ENCODE results near the gene SFTPD. TPM values are rescaled to one million over a fixed set of nuclear protein-coding genes. Genes with fewer than 3 reads are reported as not detected.
"Not testable (repeated sequence)": the region's sequence is repeated elsewhere in the genome, so short reads cannot be mapped to it uniquely, and the experiment has no call there.

SFTPD gene
- total and polyA plus RNA-seq, 3 experiments from 2014 or later = not detected

DNA sequence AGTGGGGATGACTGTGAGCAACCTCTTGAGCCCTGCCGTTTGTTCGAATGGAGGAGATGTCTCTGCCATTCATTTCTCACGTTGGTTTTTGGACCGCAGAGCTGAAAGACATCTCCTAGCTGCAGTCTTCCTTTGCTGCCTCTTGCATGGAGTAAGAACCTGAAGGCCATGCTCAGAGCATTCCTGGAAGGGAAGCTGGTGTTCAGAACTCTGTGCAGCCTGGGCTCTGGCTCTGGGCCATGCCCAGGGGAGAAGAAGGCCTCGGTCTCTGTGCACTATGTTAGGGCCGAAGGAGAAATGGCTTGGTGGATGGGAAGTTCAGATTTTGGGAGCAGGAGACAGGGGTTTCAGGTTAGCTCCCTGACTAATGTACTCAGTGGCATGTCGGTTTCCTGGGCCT is 22.9 kb downstream of the SFTPD start:
- Mint-ChIP-seq H3K4me3 (no peak overlapping the region), H3K27me3 (peaks cover 6 to 16% of the 10 kb centered on the region in 2 donors), H3K9me3 (no peaks in the 10 kb centered on the region), H3K4me1 (peaks cover 0 to 17% (median 11%) of the 10 kb centered on the region in 3 donors), H3K27ac (peak overlapping the region in 1 of 8 donors; percentile 64), H3K36me3 (no peaks in the 10 kb centered on the region)
- Histone ChIP-seq H3K4me3 (ENCODE audit: low read length) (no peak overlapping the region), H3K36me3 (ENCODE audit: insufficient read depth, low read length) (no peaks in the 10 kb centered on the region), H3K27me3 (ENCODE audit: insufficient read depth, low read length, poor library complexity, severe bottlenecking) (peaks cover 4% of the 10 kb centered on the region), H3K27ac (ENCODE audit: low read depth, low read length) (no peak overlapping the region), H3K9me3 (ENCODE audit: low read length) (no peaks in the 10 kb centered on the region), H3K4me1 (ENCODE audit: insufficient read depth, low read length) (no peaks in the 10 kb centered on the region)
- ChIA-PET POLR2A (no interaction called here), CTCF (interaction anchor here (0.6 kb wide), 1 partner anchor 478 kb away, joined by 3 read pairs; no protein-coding TSS in a partner anchor)
- no peak for DNase-seq

DNA sequence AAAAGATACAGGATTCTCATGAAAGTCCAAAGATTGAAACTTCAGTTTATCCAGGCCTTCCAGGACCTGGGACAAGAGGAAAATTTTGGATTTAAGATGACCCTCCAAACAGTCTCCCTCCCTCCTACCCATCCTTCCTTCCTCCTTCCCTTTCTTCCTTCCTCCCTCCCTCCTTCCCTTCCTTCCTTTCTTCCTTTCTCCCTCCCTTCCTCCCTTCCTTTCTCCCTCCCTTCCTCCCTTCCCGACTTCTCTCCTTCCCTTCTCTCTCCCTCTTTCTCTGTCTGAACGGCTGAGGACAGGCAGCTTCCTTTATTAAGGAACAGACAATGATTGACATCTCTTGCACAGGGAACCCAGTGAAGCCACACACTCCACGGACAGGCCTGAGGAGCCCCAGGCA is 23.3 kb downstream of the SFTPD start:
- Mint-ChIP-seq H3K27me3 (peaks cover 6 to 12% of the 10 kb centered on the region in 2 donors), H3K9me3 (no peaks in the 10 kb centered on the region), H3K4me3 (no peak overlapping the region), H3K27ac (no peak overlapping the region), H3K4me1 (peaks cover 0 to 17% (median 11%) of the 10 kb centered on the region in 3 donors), H3K36me3 (no peaks in the 10 kb centered on the region)
- ChIA-PET CTCF (no interaction called here), POLR2A (no interaction called here)
- no peak overlapping the region for H3K27ac ChIP-seq (ENCODE audit: low read depth, low read length)
- H3K9me3 ChIP-seq (ENCODE audit: low read length) = no peaks in the 10 kb centered on the region
- H3K36me3 ChIP-seq (ENCODE audit: insufficient read depth, low read length) = no peaks in the 10 kb centered on the region
- no peak overlapping the region for H3K4me3 ChIP-seq (ENCODE audit: low read length)
- H3K27me3 ChIP-seq (ENCODE audit: insufficient read depth, low read length, poor library complexity, severe bottlenecking) = peaks cover under 1% of the 10 kb centered on the region
- no peaks in the 10 kb centered on the region for H3K4me1 ChIP-seq (ENCODE audit: insufficient read depth, low read length)
- DNase-seq = no peak

DNA sequence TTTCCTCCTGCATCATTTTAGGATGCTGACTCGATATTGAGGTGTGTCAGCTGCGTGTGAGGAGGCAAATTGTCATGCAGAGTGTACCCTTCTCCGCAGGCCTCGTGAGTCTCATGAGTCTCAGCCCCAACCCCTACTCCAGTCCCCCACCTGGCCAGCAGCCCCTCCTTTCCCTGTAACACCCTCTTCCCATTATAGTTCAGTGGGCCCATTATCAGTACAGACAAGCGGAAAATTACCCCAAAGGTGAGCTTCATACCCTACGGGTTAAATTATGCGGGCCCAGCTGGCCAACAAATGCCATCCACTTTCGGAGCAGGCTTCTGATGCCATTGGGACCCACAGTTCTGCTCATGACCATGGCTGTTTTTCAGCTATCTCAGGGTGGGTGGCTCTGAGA is 25.2 kb downstream of the SFTPD start:
- peaks cover 1 to 14% (median 6%) of the 10 kb centered on the region in 3 donors for H3K4me1 Mint-ChIP-seq
- CTCF ChIA-PET = no interaction called here
- POLR2A ChIA-PET = no interaction called here
- no peaks in the 10 kb centered on the region for H3K36me3 Mint-ChIP-seq
- DNase-seq = no peak
- no peaks in the 10 kb centered on the region for H3K4me1 ChIP-seq (ENCODE audit: insufficient read depth, low read length)
- H3K27me3 ChIP-seq (ENCODE audit: insufficient read depth, low read length, poor library complexity, severe bottlenecking) = no peaks in the 10 kb centered on the region
- no peak overlapping the region for H3K27ac Mint-ChIP-seq
- no peak overlapping the region for H3K27ac ChIP-seq (ENCODE audit: low read depth, low read length)
- H3K27me3 Mint-ChIP-seq = no peaks in the 10 kb centered on the region
- H3K36me3 ChIP-seq (ENCODE audit: insufficient read depth, low read length) = no peaks in the 10 kb centered on the region
- no peak overlapping the region for H3K4me3 Mint-ChIP-seq
- no peaks in the 10 kb centered on the region for H3K9me3 Mint-ChIP-seq
- no peaks in the 10 kb centered on the region for H3K9me3 ChIP-seq (ENCODE audit: low read length)
- H3K4me3 ChIP-seq (ENCODE audit: low read length) = no peak overlapping the region

DNA sequence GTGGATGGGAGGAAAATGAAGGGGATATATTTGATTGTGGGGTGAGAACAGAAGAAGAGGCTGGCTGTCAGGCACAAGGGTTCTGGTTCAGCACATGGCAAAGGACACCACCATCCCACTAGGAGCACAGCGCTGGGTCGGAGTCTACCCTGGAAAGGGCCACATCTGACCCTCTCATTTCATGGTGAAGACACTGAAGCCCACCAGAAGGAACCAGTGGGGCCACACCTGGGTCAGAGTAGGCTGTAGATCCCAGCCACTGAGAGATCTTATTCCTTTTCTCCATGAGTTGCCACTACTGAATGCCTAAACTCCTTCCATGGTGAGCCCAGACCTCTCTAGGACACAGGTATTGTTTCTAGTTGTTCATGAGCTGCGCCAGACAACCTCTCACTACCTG is 25.8 kb downstream of the SFTPD start:
- no peak for DNase-seq
- Mint-ChIP-seq H3K27me3 (no peaks in the 10 kb centered on the region), H3K27ac (no peak overlapping the region), H3K36me3 (no peaks in the 10 kb centered on the region), H3K4me3 (no peak overlapping the region), H3K9me3 (no peaks in the 10 kb centered on the region), H3K4me1 (peaks cover 1 to 14% (median 6%) of the 10 kb centered on the region in 3 donors)
- CTCF ChIA-PET = no interaction called here
- Histone ChIP-seq H3K4me1 (ENCODE audit: insufficient read depth, low read length) (no peaks in the 10 kb centered on the region), H3K27me3 (ENCODE audit: insufficient read depth, low read length, poor library complexity, severe bottlenecking) (no peaks in the 10 kb centered on the region), H3K9me3 (ENCODE audit: low read length) (no peaks in the 10 kb centered on the region), H3K27ac (ENCODE audit: low read depth, low read length) (no peak overlapping the region), H3K4me3 (ENCODE audit: low read length) (no peak overlapping the region), H3K36me3 (ENCODE audit: insufficient read depth, low read length) (no peaks in the 10 kb centered on the region)
- POLR2A ChIA-PET = no interaction called here

DNA sequence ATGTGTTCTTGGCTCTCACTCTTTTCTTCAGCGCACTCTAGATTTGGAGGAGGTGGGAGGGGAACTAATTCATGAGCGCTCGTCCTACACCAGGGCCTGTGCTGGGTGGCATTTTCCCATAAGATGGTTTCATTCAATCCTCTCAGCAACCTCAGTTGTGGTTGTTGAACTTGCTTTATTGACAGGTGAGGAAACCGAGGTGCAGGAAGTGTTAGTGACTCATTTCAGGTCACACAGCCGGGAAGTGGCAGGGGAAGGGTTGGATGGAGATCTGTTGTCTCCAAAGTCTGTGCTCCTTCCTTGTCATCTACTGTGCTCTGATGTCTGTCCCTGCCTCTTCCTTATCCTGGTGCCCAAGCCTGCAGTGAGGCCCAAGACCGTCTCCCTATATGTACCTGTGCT is 26.9 kb downstream of the SFTPD start:
- H3K27ac ChIP-seq (ENCODE audit: low read depth, low read length); H3K4me3 Mint-ChIP-seq; H3K4me3 ChIP-seq (ENCODE audit: low read length); CTCF ChIA-PET; H3K4me1 ChIP-seq (ENCODE audit: insufficient read depth, low read length); H3K9me3 Mint-ChIP-seq; H3K27me3 Mint-ChIP-seq; H3K36me3 Mint-ChIP-seq; POLR2A ChIA-PET; DNase-seq; H3K27ac Mint-ChIP-seq; H3K27me3 ChIP-seq (ENCODE audit: insufficient read depth, low read length, poor library complexity, severe bottlenecking); H3K9me3 ChIP-seq (ENCODE audit: low read length); H3K36me3 ChIP-seq (ENCODE audit: insufficient read depth, low read length): not testable (repeated sequence)
- H3K4me1 Mint-ChIP-seq = peaks cover 1 to 14% (median 6%) of the 10 kb centered on the region in 3 donors

DNA sequence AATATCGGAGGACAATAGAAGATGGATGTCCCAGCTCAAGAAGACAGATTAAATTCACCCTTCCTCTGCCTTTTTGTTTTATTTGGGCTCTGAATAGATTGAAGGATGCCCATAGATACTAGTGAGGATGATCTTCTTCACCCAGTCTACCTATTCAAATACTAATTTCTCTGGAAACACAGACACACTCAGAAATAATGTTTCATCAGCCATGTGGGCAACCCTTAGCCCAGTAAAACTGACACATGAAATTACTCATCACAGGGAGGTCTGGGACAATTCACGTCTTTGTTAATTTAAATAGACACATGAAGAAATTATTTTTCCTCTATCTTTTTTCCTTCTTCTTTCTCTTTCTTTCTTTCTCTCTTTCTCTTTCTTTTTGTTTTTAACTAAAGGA is 33.1 kb downstream of the SFTPD start:
- H3K27me3 Mint-ChIP-seq; DNase-seq; CTCF ChIA-PET; H3K36me3 Mint-ChIP-seq; H3K27ac ChIP-seq (ENCODE audit: low read depth, low read length); H3K9me3 Mint-ChIP-seq; H3K36me3 ChIP-seq (ENCODE audit: insufficient read depth, low read length); H3K9me3 ChIP-seq (ENCODE audit: low read length); POLR2A ChIA-PET; H3K4me1 Mint-ChIP-seq; H3K27me3 ChIP-seq (ENCODE audit: insufficient read depth, low read length, poor library complexity, severe bottlenecking); H3K4me3 Mint-ChIP-seq; H3K4me3 ChIP-seq (ENCODE audit: low read length); H3K4me1 ChIP-seq (ENCODE audit: insufficient read depth, low read length); H3K27ac Mint-ChIP-seq: not testable (repeated sequence)

DNA sequence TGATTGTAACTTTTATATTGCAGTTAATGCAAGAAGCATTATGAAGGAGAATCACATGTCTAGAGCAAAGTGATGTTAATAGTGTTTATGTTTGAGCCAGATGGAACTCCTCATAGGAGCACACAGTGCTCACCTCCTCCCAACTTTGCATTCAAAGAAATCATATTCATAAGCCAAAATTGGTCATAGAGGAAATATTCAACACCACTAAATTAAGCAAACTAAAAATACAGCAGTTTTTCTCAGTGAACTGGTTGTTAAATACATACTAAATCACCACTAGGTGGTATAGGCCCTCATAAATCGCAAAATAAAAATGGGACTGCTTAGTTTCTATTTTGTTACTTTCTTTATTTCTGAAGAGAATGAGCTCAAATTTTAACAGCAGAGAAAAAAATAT is 34.4 kb downstream of the SFTPD start:
- POLR2A ChIA-PET; CTCF ChIA-PET; H3K4me3 Mint-ChIP-seq; H3K27ac Mint-ChIP-seq; H3K4me3 ChIP-seq (ENCODE audit: low read length); DNase-seq; H3K4me1 Mint-ChIP-seq; H3K27me3 ChIP-seq (ENCODE audit: insufficient read depth, low read length, poor library complexity, severe bottlenecking); H3K9me3 ChIP-seq (ENCODE audit: low read length); H3K36me3 ChIP-seq (ENCODE audit: insufficient read depth, low read length); H3K9me3 Mint-ChIP-seq; H3K4me1 ChIP-seq (ENCODE audit: insufficient read depth, low read length); H3K36me3 Mint-ChIP-seq; H3K27ac ChIP-seq (ENCODE audit: low read depth, low read length): not testable (repeated sequence)
- peaks cover 8 to 22% of the 10 kb centered on the region in 2 donors for H3K27me3 Mint-ChIP-seq

DNA sequence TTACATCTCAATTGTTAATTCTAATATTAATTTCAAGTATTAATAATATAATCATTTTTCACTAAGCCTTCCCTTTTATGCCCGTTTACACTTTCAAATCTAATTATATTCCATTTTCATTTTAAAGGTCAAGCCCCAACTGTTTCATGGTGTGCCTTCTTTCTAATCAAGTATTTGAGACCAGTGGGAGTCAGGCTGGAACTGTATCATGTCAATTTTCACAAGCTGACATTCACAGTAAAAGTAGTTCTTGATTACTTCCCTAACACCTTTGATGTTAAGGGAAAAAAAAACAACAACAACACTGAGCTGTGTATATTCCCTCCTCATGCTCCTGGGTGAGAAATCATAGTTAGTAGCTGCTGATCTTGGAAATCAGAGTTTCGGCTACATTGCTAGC is 38.1 kb downstream of the SFTPD start:
- Mint-ChIP-seq H3K27ac (no peak overlapping the region), H3K4me1 (no peaks in the 10 kb centered on the region)
- H3K36me3 ChIP-seq (ENCODE audit: insufficient read depth, low read length) = no peaks in the 10 kb centered on the region

DNA sequence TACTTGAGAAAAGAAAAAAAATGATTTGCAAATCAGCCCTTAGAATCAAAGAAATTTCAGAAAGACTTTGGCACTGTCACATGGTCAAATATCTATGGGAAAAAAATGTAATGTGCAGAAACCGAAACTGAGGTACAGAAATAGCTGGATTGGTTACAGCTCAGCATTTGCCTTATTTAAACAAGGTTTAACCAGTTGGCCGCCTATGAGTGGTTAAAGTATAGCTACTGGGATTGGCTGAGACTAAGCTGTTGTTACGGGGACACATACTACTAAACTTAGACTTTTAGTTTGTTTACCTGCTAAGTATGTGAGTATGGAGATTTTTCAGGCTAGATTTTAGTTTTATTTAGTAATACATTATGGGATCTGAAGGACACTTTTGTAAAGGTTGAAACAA is 38.6 kb downstream of the SFTPD start:
- Mint-ChIP-seq H3K27ac (no peak overlapping the region), H3K27me3 (peaks cover 15 to 43% of the 10 kb centered on the region in 2 donors), H3K36me3 (no peaks in the 10 kb centered on the region), H3K4me1 (peaks cover 2 to 4% (median 4%) of the 10 kb centered on the region in 3 donors), H3K4me3 (no peak overlapping the region), H3K9me3 (no peaks in the 10 kb centered on the region)
- ChIA-PET POLR2A (no interaction called here), CTCF (no interaction called here)
- no peaks in the 10 kb centered on the region for H3K4me1 ChIP-seq (ENCODE audit: insufficient read depth, low read length)
- no peak overlapping the region for H3K27ac ChIP-seq (ENCODE audit: low read depth, low read length)
- no peaks in the 10 kb centered on the region for H3K36me3 ChIP-seq (ENCODE audit: insufficient read depth, low read length)
- no peak overlapping the region for H3K4me3 ChIP-seq (ENCODE audit: low read length)
- H3K9me3 ChIP-seq (ENCODE audit: low read length) = no peaks in the 10 kb centered on the region
- no peak for DNase-seq
- peaks cover 1% of the 10 kb centered on the region for H3K27me3 ChIP-seq (ENCODE audit: insufficient read depth, low read length, poor library complexity, severe bottlenecking)

More for the DNA sequence above, 38.1 kb downstream of the SFTPD start:
- Mint-ChIP-seq H3K36me3 (no peaks in the 10 kb centered on the region), H3K9me3 (no peaks in the 10 kb centered on the region), H3K4me3 (no peak overlapping the region), H3K27me3 (peaks cover 12 to 38% of the 10 kb centered on the region in 2 donors)
- Histone ChIP-seq H3K4me1 (ENCODE audit: insufficient read depth, low read length) (no peaks in the 10 kb centered on the region), H3K9me3 (ENCODE audit: low read length) (no peaks in the 10 kb centered on the region), H3K4me3 (ENCODE audit: low read length) (no peak overlapping the region), H3K27me3 (ENCODE audit: insufficient read depth, low read length, poor library complexity, severe bottlenecking) (no peaks in the 10 kb centered on the region), H3K27ac (ENCODE audit: low read depth, low read length) (no peak overlapping the region)
- CTCF ChIA-PET = no interaction called here
- DNase-seq = no peak
- POLR2A ChIA-PET = no interaction called here
